ENCODE measurements around the gene PRSS27. TPM values are rescaled to one million over a fixed set of nuclear protein-coding genes. Genes with fewer than 3 reads are reported as not detected.
A peak's percentile ranks its signal among the peaks of the same experiment; 100 is the strongest.

Gene PRSS27
- total and polyA plus RNA-seq, 2 of the 8 experiments (the other 6 are each of a cell fraction or from before 2014, with no cell fraction given), result 1.3 to 7.5 TPM

- TF ChIP-seq KDM4A (IDR thresholded peaks at IDR 0.05; ENCODE audit: low read depth, low read length, severe bottlenecking), result peak; percentile 46
- TF ChIP-seq TBP (IDR thresholded peaks at IDR 0.05; ENCODE audit: low read depth, low read length), result peak; percentile 67
- no peak for TF ChIP-seq RXRA (IDR thresholded peaks at IDR 0.05; ENCODE audit: insufficient read depth, low read depth, low read length)
- peak; percentile 91 for TF ChIP-seq TAF7 (optimal IDR thresholded peaks at IDR 0.05; ENCODE audit: borderline replicate concordance, low read depth, low read length)
- TF ChIP-seq SUZ12 (IDR thresholded peaks at IDR 0.05; ENCODE audit: low read length), result no peak
- TF ChIP-seq KDM5A (IDR thresholded peaks at IDR 0.05; ENCODE audit: low read length), result no peak
- TF ChIP-seq, protein P1, sequence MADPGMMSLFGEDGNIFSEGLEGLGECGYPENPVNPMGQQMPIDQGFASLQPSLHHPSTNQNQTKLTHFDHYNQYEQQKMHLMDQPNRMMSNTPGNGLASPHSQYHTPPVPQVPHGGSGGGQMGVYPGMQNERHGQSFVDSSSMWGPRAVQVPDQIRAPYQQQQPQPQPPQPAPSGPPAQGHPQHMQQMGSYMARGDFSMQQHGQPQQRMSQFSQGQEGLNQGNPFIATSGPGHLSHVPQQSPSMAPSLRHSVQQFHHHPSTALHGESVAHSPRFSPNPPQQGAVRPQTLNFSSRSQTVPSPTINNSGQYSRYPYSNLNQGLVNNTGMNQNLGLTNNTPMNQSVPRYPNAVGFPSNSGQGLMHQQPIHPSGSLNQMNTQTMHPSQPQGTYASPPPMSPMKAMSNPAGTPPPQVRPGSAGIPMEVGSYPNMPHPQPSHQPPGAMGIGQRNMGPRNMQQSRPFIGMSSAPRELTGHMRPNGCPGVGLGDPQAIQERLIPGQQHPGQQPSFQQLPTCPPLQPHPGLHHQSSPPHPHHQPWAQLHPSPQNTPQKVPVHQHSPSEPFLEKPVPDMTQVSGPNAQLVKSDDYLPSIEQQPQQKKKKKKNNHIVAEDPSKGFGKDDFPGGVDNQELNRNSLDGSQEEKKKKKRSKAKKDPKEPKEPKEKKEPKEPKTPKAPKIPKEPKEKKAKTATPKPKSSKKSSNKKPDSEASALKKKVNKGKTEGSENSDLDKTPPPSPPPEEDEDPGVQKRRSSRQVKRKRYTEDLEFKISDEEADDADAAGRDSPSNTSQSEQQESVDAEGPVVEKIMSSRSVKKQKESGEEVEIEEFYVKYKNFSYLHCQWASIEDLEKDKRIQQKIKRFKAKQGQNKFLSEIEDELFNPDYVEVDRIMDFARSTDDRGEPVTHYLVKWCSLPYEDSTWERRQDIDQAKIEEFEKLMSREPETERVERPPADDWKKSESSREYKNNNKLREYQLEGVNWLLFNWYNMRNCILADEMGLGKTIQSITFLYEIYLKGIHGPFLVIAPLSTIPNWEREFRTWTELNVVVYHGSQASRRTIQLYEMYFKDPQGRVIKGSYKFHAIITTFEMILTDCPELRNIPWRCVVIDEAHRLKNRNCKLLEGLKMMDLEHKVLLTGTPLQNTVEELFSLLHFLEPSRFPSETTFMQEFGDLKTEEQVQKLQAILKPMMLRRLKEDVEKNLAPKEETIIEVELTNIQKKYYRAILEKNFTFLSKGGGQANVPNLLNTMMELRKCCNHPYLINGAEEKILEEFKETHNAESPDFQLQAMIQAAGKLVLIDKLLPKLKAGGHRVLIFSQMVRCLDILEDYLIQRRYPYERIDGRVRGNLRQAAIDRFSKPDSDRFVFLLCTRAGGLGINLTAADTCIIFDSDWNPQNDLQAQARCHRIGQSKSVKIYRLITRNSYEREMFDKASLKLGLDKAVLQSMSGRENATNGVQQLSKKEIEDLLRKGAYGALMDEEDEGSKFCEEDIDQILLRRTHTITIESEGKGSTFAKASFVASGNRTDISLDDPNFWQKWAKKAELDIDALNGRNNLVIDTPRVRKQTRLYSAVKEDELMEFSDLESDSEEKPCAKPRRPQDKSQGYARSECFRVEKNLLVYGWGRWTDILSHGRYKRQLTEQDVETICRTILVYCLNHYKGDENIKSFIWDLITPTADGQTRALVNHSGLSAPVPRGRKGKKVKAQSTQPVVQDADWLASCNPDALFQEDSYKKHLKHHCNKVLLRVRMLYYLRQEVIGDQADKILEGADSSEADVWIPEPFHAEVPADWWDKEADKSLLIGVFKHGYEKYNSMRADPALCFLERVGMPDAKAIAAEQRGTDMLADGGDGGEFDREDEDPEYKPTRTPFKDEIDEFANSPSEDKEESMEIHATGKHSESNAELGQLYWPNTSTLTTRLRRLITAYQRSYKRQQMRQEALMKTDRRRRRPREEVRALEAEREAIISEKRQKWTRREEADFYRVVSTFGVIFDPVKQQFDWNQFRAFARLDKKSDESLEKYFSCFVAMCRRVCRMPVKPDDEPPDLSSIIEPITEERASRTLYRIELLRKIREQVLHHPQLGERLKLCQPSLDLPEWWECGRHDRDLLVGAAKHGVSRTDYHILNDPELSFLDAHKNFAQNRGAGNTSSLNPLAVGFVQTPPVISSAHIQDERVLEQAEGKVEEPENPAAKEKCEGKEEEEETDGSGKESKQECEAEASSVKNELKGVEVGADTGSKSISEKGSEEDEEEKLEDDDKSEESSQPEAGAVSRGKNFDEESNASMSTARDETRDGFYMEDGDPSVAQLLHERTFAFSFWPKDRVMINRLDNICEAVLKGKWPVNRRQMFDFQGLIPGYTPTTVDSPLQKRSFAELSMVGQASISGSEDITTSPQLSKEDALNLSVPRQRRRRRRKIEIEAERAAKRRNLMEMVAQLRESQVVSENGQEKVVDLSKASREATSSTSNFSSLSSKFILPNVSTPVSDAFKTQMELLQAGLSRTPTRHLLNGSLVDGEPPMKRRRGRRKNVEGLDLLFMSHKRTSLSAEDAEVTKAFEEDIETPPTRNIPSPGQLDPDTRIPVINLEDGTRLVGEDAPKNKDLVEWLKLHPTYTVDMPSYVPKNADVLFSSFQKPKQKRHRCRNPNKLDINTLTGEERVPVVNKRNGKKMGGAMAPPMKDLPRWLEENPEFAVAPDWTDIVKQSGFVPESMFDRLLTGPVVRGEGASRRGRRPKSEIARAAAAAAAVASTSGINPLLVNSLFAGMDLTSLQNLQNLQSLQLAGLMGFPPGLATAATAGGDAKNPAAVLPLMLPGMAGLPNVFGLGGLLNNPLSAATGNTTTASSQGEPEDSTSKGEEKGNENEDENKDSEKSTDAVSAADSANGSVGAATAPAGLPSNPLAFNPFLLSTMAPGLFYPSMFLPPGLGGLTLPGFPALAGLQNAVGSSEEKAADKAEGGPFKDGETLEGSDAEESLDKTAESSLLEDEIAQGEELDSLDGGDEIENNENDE (IDR thresholded peaks at IDR 0.05; ENCODE audit: insufficient replicate concordance, low read length), result no peak
- TF ChIP-seq HDAC2 (IDR thresholded peaks at IDR 0.05; ENCODE audit: borderline replicate concordance in 1 of 2, low read depth in 2 of 2, low read length in 2 of 2), result no peak
- TF ChIP-seq RBBP5 (IDR thresholded peaks at IDR 0.05; ENCODE audit: borderline replicate concordance, low read depth, low read length), result peak; percentile 76; the same call in 1 of the 2 replicates
Observed at GRCh38 chr16:2752035-2752849, 32.2 kb upstream of the PRSS27 start, which contains the start of gene SRRM2 (continued).
